WTC11 (cell line): Measurements from ENCODE around the gene DNAH8. TPM values are rescaled to one million over a fixed set of nuclear protein-coding genes. Genes with fewer than 3 reads are reported as not detected.

Source experiments
- ATAC-seq: fragments of 200-7000 bp; cut with Tn5 transposase; 2 replicates; pipeline ENCODE4 v1.10.0; 2021; ENCODE audit warnings: mild to moderate bottlenecking, moderate library complexity
- CTCF ChIA-PET: fragments of 300-600 bp; sonication (Branson Sonifier 250); formaldehyde crosslinking; loops from one replicate; lab custom pipeline; 2021; ENCODE audit warnings: antibody characterized with exemption; lab: Charles Lee
- POLR2A ChIA-PET: fragments of 350-600 bp; sonication (Branson Sonifier 250); formaldehyde crosslinking; loops from one replicate; lab custom pipeline; 2021; ENCODE audit warnings: antibody characterized with exemption; lab: Charles Lee
- DNase-seq: peaks from one replicate; pipeline ENCODE4 v3.0.0; 2021; ENCODE audit warnings: low spot score
- H3K27ac Mint-ChIP-seq: 2 replicates; pipeline ENCODE4 v1.8.0; 2021; ENCODE audit warnings: mixed read lengths
- H3K27me3 Mint-ChIP-seq: 2 replicates; pipeline ENCODE4 v1.8.0; 2021; ENCODE audit warnings: low read depth, mild to moderate bottlenecking, moderate library complexity, mixed read lengths
- H3K36me3 Mint-ChIP-seq: 2 replicates; pipeline ENCODE4 v1.8.0; 2021; ENCODE audit warnings: mixed read lengths
- H3K4me1 Mint-ChIP-seq: 2 replicates; pipeline ENCODE4 v1.8.0; 2022; ENCODE audit warnings: mixed read lengths
- H3K4me3 Mint-ChIP-seq: 2 replicates; pipeline ENCODE4 v1.8.0; 2021; ENCODE audit warnings: mild to moderate bottlenecking, moderate library complexity, mixed read lengths
- H3K9me3 Mint-ChIP-seq: 2 replicates; pipeline ENCODE4 v1.8.0; 2021; ENCODE audit warnings: mixed read lengths
- EMX1 ChIP-seq: fragments of 250-450 bp; sonication (Bioruptor Pico); IDR thresholded peaks from 2 replicates; pipeline ENCODE4 v1.8.0; 2021; ENCODE audit warnings: mild to moderate bottlenecking
- GABPB1 ChIP-seq: sonication (generic); formaldehyde crosslinking; IDR thresholded peaks from 2 replicates; pipeline ENCODE4 v1.8.1; 2023; ENCODE audit warnings: mild to moderate bottlenecking, missing genetic modification reagents
- GRHL2 ChIP-seq: fragments of 250-450 bp; sonication (Bioruptor Pico); IDR thresholded peaks from 2 replicates; pipeline ENCODE4 v1.8.0; 2022; ENCODE audit warnings: mild to moderate bottlenecking, moderate library complexity; ENCODE audit not compliant: insufficient replicate concordance, severe bottlenecking
- HMGA2 ChIP-seq: fragments of 250-450 bp; sonication (Bioruptor Pico); IDR thresholded peaks from 2 replicates; pipeline ENCODE4 v1.4.0; 2021; ENCODE audit warnings: mild to moderate bottlenecking, moderate library complexity
- NFATC4 ChIP-seq: fragments of 250-450 bp; sonication (Bioruptor Pico); IDR thresholded peaks from 2 replicates; pipeline ENCODE4 v1.9.0; 2021; ENCODE audit warnings: mild to moderate bottlenecking
- NR1H2 ChIP-seq: sonication (generic); formaldehyde crosslinking; IDR thresholded peaks from 2 replicates; pipeline ENCODE4 v1.9.0; 2021; ENCODE audit warnings: mild to moderate bottlenecking, moderate library complexity, missing genetic modification reagents
- SMAD3 ChIP-seq: sonication (generic); formaldehyde crosslinking; IDR thresholded peaks from 2 replicates; pipeline ENCODE4 v1.8.0; 2022; ENCODE audit warnings: missing genetic modification reagents, mild to moderate bottlenecking, borderline replicate concordance
- TCF7 ChIP-seq: sonication (generic); formaldehyde crosslinking; IDR thresholded peaks from 2 replicates; pipeline ENCODE4 v1.8.0; 2022; ENCODE audit warnings: mild to moderate bottlenecking, low read depth, missing genetic modification reagents, moderate library complexity
- TEAD1 ChIP-seq: sonication (generic); formaldehyde crosslinking; IDR thresholded peaks from 2 replicates; pipeline ENCODE4 v1.8.0; 2022; ENCODE audit warnings: mild to moderate bottlenecking, missing genetic modification reagents
- ZNF416 ChIP-seq: fragments of 250-450 bp; sonication (Bioruptor Pico); IDR thresholded peaks from 2 replicates; pipeline ENCODE4 v1.9.0; 2021; ENCODE audit warnings: mild to moderate bottlenecking, inconsistent platforms
- total RNA-seq: library from RNA; stranded (reverse); gene quantifications from 3 replicates; pipeline ENCODE4 v1.2.3, GENCODE V29; 2021
- TF ChIP-seq, protein P1 (sequence below): sonication (generic); formaldehyde crosslinking; IDR thresholded peaks from 2 replicates; pipeline ENCODE4 v1.8.1; 2023; ENCODE audit warnings: mild to moderate bottlenecking, moderate library complexity, missing genetic modification reagents
- TF ChIP-seq, protein P2 (sequence below): fragments of 200-600 bp; IDR thresholded peaks from 2 replicates; pipeline ENCODE4 v1.8.0; 2022; ENCODE audit warnings: antibody characterized with exemption
- TF ChIP-seq, protein P3 (sequence below): sonication (generic); formaldehyde crosslinking; IDR thresholded peaks from 2 replicates; pipeline ENCODE4 v1.8.0; 2022; ENCODE audit warnings: missing genetic modification reagents
- TF ChIP-seq, protein P4 (sequence below): fragments of 250-450 bp; sonication (Bioruptor Pico); conservative IDR thresholded peaks from 2 replicates; pipeline ENCODE4 v1.9.0; 2021; ENCODE audit warnings: mild to moderate bottlenecking
- TF ChIP-seq, protein P5 (sequence below): fragments of 250-450 bp; sonication (Bioruptor Pico); IDR thresholded peaks from 2 replicates; pipeline ENCODE4 v1.9.0; 2021; ENCODE audit warnings: moderate library complexity, mild to moderate bottlenecking, inconsistent platforms, borderline replicate concordance

Gene DNAH8
- total RNA-seq, 1 experiment from 2014 or later, result 0.02 TPM

DNA sequence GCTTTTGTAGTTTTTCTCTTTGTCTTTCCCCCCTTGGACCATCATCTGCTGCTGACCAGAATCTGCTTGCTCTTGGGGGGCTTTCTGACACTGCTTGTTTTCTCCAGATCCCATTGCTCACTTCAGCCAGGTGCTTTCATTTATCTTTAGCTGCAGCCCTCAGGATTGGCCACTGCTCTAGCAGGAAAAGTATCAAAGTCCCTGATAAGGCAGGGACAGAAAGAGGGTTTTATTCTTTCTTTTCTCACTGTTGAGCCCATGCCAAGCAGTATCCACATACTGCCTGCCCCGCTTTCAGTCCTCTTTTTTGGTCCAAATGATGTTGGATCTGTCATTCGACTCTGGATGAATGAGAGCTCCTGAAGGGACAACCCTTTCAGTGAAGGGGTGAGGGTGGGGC, 141.4 kb downstream of the DNAH8 start:
- Mint-ChIP-seq H3K27me3 (no peaks in the 10 kb centered on the region; the same call in 1 of the 2 replicates), H3K36me3 (no peaks in the 10 kb centered on the region), H3K9me3 (no peaks in the 10 kb centered on the region), H3K4me1 (peaks cover 16% of the 10 kb centered on the region), H3K27ac (no peak overlapping the region), H3K4me3 (no peak overlapping the region)
- no peak for TF ChIP-seq NFATC4 (CRISPR knock-in tag)
- no peak for TF ChIP-seq GABPB1
- no peak for ATAC-seq
- ChIA-PET POLR2A (interaction anchor here (0.6 kb wide), 1 partner anchor 69 kb away, joined by 6 read pairs; no protein-coding TSS in a partner anchor), CTCF (no interaction called here)
- no peak for DNase-seq

DNA sequence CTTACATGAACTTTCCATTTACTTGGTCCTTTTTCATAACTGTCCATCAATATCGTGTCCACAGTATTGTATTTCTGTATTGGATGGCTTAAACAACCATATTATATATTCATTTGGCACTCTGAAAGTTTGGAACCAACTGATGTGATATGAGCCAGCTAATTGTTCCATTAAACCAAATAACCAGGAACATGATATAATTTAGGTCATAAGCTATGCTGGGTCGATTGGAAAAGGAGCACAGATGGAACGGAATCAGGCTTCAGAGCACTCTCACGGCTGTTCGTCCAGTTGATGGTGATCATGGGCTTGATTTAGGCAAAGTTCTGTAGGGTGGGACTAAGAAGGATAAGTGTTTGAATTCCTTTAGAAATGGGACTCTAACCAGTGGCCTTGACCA, 142.7 kb downstream of the DNAH8 start:
- DNase-seq (no peak), ATAC-seq (no peak)
- Mint-ChIP-seq H3K9me3 (no peaks in the 10 kb centered on the region), H3K27ac (no peak overlapping the region), H3K4me1 (peaks cover 7% of the 10 kb centered on the region), H3K4me3 (no peak overlapping the region), H3K27me3 (no peaks in the 10 kb centered on the region; the same call in 1 of the 2 replicates), H3K36me3 (no peaks in the 10 kb centered on the region)
- ChIA-PET CTCF (no interaction called here), POLR2A (no interaction called here)
- TF ChIP-seq, protein P1, sequence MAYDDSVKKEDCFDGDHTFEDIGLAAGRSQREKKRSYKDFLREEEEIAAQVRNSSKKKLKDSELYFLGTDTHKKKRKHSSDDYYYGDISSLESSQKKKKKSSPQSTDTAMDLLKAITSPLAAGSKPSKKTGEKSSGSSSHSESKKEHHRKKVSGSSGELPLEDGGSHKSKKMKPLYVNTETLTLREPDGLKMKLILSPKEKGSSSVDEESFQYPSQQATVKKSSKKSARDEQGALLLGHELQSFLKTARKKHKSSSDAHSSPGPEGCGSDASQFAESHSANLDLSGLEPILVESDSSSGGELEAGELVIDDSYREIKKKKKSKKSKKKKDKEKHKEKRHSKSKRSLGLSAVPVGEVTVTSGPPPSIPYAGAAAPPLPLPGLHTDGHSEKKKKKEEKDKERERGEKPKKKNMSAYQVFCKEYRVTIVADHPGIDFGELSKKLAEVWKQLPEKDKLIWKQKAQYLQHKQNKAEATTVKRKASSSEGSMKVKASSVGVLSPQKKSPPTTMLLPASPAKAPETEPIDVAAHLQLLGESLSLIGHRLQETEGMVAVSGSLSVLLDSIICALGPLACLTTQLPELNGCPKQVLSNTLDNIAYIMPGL, result no peak
- no peak for TF ChIP-seq EMX1 (CRISPR knock-in tag)

DNA sequence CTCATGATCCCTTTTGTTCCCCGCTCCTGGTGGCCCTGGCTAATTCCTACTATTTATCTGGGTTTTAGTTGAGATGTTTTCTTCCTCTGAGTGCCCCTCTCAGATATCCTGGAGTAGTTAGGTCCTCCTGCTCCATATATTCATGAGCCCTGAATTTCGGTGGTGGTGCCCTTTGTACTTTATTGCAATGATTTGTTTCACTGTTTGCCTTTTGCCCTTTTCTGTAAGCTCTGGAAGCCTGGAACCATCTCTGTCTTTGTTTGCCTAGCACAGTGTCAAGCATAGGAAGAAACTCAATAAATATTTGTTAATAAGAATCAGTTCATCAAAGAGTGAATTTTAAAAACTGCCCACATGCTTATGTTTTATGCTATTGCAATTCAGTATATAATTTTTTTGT, 144.9 kb downstream of the DNAH8 start:
- Mint-ChIP-seq H3K9me3 (no peaks in the 10 kb centered on the region), H3K4me1 (no peaks in the 10 kb centered on the region), H3K27me3 (no peaks in the 10 kb centered on the region; the same call in 1 of the 2 replicates), H3K4me3 (no peak overlapping the region)
- DNase-seq (no peak), ATAC-seq (no peak)
- POLR2A ChIA-PET, result no interaction called here
- TF ChIP-seq NR1H2 (CRISPR knock-in tag) (no peak), SMAD3 (no peak), GRHL2 (CRISPR knock-in tag) (no peak), HMGA2 (CRISPR knock-in tag) (no peak), ZNF416 (CRISPR knock-in tag) (no peak), TCF7 (no peak), TEAD1 (no peak)
- TF ChIP-seq, protein P2, sequence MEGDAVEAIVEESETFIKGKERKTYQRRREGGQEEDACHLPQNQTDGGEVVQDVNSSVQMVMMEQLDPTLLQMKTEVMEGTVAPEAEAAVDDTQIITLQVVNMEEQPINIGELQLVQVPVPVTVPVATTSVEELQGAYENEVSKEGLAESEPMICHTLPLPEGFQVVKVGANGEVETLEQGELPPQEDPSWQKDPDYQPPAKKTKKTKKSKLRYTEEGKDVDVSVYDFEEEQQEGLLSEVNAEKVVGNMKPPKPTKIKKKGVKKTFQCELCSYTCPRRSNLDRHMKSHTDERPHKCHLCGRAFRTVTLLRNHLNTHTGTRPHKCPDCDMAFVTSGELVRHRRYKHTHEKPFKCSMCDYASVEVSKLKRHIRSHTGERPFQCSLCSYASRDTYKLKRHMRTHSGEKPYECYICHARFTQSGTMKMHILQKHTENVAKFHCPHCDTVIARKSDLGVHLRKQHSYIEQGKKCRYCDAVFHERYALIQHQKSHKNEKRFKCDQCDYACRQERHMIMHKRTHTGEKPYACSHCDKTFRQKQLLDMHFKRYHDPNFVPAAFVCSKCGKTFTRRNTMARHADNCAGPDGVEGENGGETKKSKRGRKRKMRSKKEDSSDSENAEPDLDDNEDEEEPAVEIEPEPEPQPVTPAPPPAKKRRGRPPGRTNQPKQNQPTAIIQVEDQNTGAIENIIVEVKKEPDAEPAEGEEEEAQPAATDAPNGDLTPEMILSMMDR, result no peak
- TF ChIP-seq, protein P3, sequence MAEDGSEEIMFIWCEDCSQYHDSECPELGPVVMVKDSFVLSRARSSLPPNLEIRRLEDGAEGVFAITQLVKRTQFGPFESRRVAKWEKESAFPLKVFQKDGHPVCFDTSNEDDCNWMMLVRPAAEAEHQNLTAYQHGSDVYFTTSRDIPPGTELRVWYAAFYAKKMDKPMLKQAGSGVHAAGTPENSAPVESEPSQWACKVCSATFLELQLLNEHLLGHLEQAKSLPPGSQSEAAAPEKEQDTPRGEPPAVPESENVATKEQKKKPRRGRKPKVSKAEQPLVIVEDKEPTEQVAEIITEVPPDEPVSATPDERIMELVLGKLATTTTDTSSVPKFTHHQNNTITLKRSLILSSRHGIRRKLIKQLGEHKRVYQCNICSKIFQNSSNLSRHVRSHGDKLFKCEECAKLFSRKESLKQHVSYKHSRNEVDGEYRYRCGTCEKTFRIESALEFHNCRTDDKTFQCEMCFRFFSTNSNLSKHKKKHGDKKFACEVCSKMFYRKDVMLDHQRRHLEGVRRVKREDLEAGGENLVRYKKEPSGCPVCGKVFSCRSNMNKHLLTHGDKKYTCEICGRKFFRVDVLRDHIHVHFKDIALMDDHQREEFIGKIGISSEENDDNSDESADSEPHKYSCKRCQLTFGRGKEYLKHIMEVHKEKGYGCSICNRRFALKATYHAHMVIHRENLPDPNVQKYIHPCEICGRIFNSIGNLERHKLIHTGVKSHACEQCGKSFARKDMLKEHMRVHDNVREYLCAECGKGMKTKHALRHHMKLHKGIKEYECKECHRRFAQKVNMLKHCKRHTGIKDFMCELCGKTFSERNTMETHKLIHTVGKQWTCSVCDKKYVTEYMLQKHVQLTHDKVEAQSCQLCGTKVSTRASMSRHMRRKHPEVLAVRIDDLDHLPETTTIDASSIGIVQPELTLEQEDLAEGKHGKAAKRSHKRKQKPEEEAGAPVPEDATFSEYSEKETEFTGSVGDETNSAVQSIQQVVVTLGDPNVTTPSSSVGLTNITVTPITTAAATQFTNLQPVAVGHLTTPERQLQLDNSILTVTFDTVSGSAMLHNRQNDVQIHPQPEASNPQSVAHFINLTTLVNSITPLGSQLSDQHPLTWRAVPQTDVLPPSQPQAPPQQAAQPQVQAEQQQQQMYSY (CRISPR knock-in tag), result no peak
- TF ChIP-seq, protein P4, sequence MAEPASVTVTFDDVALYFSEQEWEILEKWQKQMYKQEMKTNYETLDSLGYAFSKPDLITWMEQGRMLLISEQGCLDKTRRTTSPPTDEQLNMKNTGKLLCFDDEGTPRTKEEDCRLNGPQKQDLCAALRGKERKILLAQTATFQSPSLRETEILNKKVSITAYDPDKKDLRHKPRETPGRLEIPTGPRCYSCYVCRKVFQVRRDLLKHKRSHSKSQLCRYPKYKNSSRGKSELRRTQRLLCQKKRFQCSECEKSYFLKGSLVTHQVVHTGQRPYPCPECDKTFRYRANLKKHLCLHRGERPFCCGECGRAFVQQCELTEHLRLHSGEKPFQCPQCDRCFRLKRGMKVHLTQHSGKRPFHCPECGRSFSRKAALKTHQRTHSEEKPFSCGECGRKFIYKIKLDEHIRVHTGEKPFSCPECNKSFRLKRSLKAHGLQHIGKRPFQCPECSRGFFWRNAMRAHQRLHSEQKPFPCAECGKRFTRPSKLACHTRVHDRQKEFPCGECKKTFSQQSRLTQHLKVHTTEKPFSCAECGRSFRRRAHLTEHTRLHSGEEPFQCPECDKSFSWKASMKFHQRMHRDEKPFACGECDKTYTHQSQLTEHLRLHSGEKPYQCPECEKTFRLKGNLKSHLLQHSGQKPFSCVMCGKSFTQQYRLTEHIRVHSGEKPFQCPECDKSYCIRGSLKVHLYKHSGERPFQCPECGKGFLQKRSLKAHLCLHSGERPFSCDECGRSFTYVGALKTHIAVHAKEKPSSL (CRISPR knock-in tag), result no peak
- TF ChIP-seq, protein P5, sequence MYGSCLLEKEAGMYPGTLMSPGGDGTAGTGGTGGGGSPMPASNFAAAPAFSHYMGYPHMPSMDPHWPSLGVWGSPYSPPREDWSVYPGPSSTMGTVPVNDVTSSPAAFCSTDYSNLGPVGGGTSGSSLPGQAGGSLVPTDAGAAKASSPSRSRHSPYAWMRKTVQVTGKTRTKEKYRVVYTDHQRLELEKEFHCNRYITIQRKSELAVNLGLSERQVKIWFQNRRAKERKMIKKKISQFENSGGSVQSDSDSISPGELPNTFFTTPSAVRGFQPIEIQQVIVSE (CRISPR knock-in tag), result no peak
- TF ChIP-seq, protein P1, result no peak
- TF ChIP-seq, all 79 proteins: peak for 0
- H3K36me3 Mint-ChIP-seq, result no peaks in the 10 kb centered on the region
- no peak overlapping the region for H3K27ac Mint-ChIP-seq
- CTCF ChIA-PET, result interaction anchor here (1.2 to 2.1 kb wide), 2 partner anchors 12 to 137 kb away, joined by 4 to 9 read pairs; no protein-coding TSS in a partner anchor
